GM12872 (cell line): ENCODE measurements around the gene COQ7.

Experiments
- TF ChIP-seq, protein P1 (sequence below): IDR thresholded peaks from 3 replicates; pipeline ENCODE4 v1.5.1; 2011; ENCODE audit warnings: low read depth, mild to moderate bottlenecking, low read length, moderate library complexity; ENCODE audit not compliant: insufficient read depth

COQ7 gene

DNA sequence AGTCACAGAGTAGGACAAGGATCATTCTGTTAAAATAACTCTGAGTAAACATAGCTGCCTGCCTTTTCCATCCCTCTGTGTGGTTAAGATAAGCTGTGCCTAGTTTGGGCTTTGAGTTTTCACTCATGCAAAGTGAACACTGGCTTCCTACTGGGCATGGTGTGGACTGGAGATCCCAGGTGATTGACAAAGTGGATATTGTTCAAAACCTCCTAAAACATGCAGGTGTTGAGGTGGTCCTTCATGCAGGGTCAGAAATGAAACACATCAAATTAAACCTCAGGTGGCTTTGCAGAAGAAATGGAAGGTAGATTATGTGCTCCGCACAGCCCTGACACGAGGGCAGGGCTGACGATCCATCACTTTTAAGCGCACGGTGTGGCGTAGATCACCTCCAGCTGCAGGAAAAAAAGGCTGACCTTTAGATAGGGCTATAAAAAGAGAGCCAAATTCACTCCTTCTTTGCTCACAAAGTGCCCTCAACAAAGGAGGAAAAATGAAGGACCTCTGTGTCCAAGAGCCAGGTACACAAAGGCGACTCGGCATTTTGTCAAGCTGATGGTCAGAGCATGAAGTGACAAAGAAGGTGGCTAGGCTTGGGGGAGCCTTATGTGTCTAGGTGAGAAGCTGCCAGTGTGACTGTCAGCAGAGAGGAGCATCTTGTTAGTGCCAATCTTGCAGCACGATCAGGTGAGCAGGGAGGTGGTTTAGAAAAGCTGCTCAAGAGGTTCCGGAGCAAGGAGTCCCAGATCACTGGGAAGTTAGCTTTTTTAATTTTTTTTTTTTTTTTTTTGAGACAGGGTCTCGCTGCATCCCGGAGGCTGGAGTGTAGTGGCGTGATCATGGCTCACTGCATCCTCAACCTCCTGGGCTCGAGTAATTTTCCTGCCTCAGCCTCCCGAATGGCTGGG lies 26.5 kb downstream of the COQ7 start:
- TF ChIP-seq, protein P1, sequence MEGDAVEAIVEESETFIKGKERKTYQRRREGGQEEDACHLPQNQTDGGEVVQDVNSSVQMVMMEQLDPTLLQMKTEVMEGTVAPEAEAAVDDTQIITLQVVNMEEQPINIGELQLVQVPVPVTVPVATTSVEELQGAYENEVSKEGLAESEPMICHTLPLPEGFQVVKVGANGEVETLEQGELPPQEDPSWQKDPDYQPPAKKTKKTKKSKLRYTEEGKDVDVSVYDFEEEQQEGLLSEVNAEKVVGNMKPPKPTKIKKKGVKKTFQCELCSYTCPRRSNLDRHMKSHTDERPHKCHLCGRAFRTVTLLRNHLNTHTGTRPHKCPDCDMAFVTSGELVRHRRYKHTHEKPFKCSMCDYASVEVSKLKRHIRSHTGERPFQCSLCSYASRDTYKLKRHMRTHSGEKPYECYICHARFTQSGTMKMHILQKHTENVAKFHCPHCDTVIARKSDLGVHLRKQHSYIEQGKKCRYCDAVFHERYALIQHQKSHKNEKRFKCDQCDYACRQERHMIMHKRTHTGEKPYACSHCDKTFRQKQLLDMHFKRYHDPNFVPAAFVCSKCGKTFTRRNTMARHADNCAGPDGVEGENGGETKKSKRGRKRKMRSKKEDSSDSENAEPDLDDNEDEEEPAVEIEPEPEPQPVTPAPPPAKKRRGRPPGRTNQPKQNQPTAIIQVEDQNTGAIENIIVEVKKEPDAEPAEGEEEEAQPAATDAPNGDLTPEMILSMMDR, result no peak

DNA sequence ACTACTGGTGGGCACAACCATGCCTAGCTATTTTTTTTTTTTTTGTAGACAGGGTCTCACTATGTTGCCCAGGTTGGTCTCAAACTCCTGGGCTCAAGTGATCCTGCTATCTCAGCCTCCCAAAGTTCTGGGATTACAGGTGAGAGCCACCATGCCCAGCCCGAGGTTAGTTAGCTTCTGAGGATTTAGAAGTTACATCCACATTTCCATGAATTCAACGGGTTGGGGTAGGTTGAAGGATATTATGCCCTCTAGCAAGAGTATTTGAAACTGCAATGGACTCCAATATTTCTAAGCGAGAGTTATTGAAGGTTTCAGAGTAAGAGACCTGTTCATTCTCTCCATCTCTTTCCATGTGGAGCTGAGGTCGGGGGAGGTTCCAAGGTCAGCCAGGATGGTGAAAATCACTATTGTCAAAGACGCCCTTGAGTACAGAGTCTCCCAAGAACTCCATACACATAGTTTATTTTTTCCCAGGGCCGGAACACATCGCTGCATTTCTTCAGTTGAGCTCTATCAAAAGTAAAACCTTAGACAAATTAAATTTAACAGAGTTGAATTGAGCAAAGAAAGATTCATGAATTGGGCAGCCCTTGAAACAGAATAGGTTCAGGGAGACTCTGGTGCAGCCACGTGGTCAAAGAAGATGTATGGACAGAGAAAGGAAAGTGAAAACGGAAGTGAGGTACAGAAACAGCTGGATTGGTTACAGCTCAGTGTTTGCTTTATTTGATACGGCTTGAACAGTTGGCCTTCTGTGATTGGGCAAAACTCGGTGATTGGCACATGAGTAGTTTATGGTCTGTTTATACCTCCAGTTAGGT lies 27.3 kb downstream of the COQ7 start:
- TF ChIP-seq, protein P1, result no peak

DNA sequence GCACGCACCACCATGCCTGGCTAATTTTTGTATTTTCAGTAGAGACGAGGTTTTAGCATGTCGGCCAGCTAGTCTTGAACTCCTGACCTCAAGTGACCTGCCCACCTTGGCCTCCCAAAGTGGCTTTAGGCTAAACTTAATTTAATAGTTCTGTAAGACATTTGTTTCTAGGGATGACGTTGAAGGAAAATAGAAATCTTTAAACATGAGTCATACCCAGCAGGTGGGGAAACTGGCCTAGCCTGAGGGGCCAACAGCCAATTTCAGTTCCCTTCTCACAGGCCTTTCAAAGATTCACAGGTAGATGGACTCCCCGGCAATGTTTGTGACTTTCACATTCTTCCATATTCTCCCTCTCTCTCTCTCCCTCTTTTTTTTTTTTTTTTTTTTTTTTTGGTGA lies 28.2 kb downstream of the COQ7 start:
- TF ChIP-seq, protein P1, result no peak

DNA sequence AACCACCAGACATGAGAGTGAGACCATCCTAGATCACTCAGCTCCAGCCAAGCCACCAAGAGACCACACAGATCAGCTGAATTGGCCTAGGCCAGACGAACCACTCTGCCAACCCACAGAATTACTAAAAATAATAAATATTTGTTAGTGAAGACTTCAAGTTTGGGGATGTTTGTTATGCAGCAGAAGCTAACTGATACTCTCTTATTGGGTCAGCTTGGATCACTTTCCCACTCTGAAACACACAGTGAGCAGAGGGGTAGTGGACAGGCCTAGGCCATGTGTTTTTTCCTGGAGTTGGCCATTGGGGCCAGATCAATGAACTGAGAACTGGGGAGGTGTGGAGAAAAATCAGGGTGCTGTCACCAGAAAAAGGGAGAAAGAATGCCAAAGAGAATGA lies 30.8 kb downstream of the COQ7 start:
- TF ChIP-seq, protein P1, result no peak

DNA sequence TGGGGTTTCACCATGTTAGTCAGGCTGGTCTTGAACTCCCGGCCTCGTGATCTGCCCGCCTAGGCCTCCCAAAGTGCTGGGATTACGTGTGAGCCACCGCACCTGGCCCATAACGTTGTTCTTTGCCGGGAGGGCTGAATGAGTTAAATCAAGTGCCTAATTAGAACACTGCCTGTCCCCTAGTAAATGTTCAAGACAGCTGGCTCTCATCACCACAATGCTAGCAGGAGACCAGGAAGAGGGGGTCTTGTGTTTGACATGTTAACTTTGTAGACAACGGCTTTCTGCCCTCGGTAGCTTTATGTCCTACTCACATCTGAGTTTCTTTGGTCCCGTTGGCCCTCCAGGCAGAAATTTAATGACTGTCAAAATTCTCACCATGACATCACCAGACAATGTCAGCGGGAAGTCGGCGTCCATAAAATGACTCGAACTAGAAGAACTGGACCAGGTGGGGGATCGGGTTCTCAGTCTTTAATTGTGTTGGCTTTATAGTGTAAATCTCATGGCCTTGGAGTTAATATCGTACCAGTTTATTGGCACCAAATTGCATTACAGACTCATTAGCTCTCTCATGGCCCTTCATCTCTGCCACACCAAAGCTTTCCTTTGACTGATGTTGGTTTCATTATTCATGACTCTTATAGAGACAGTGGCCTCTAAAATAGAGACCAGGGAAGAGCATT lies 34.9 kb downstream of the COQ7 start:
- TF ChIP-seq, protein P1, result no peak

DNA sequence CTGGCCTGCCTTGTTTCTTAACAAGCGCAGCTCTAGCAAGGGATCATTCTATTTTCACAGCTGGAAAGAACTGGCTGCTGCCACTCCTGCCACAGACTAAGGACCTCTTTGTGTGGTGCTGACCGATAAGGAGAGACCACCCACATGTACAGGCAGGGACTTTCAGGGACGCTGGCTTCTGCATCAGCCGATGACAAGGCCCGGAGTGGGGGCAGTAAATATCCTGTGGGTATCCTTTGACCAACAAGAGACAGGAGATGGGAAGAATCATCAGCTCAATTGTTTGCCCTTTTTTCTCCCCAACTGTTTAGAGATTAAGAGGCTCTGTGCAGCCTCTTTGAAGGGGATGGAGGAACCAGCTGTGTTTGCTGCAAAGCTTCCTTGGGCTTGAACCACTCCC lies 37.2 kb downstream of the COQ7 start:
- TF ChIP-seq, protein P1, result no peak

DNA sequence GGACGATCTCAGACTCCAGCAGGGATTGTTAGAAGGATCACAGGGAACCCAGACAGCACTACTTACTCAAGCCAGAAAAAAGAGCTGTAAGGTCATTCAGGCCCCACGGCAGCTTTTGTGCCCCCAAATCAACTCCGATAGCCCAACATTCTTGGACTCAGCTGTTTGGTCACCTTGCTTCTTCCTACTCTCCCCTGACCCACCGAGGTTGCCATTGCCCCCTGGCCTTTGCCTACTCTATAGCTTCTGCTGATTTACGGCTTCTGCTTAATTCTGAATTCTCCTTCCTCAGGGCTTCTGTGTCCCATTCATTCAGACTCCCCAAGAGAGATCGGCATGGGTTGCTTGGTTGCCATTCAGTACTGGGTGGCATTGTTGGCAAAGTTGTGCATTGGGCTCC lies 37.7 kb downstream of the COQ7 start:
- TF ChIP-seq, protein P1, result no peak
